WERI-Rb-1 (cell line): ENCODE data around the gene E2F4.

Source experiments
- DNase-seq: peaks from one replicate; pipeline ENCODE4 v3.0.0-alpha.2; 2020
- H3K27ac ChIP-seq: fragments of 250-450 bp; sonication (Bioruptor Pico); 2 replicates; pipeline ENCODE4 v1.5.1; 2020; ENCODE audit warnings: mild to moderate bottlenecking, moderate library complexity
- H3K27me3 ChIP-seq: fragments of 250-450 bp; sonication (Bioruptor Pico); 2 replicates; pipeline ENCODE4 v1.5.1; 2021; ENCODE audit warnings: mild to moderate bottlenecking, low read depth, moderate library complexity; ENCODE audit not compliant: insufficient read depth, severe bottlenecking
- H3K36me3 ChIP-seq: fragments of 250-450 bp; sonication (Bioruptor Pico); 2 replicates; pipeline ENCODE4 v1.5.1; 2020; ENCODE audit warnings: mild to moderate bottlenecking, moderate library complexity
- H3K4me3 ChIP-seq: 2 replicates; pipeline ENCODE4 v1.5.1; 2011; ENCODE audit warnings: low read depth, mild to moderate bottlenecking, control low read depth, low read length
- H3K9me3 ChIP-seq: fragments of 250-450 bp; sonication (Bioruptor Pico); 2 replicates; pipeline ENCODE4 v1.5.1; 2021; ENCODE audit warnings: mild to moderate bottlenecking, moderate library complexity; ENCODE audit not compliant: severe bottlenecking
- CTCF ChIP-seq: IDR thresholded peaks from 2 replicates; pipeline ENCODE4 v1.5.1; 2011; ENCODE audit warnings: low read depth, mild to moderate bottlenecking, control low read depth, inconsistent platforms, low read length

The E2F4 gene, protein sequence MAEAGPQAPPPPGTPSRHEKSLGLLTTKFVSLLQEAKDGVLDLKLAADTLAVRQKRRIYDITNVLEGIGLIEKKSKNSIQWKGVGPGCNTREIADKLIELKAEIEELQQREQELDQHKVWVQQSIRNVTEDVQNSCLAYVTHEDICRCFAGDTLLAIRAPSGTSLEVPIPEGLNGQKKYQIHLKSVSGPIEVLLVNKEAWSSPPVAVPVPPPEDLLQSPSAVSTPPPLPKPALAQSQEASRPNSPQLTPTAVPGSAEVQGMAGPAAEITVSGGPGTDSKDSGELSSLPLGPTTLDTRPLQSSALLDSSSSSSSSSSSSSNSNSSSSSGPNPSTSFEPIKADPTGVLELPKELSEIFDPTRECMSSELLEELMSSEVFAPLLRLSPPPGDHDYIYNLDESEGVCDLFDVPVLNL

GRCh38 chr16:67191995-67192681 lies at the start of gene E2F4:
E2F4 (plus strand) TSS chr16:67192155; CDS start chr16:67192228, 73 bp downstream.
- DNase-seq = peak; percentile 86
- Histone ChIP-seq H3K9me3 (no peaks in the 10 kb centered on the region), H3K27me3 (no peaks in the 10 kb centered on the region), H3K27ac (peak within 1 kb of the TSS; percentile 84), H3K4me3 (peak within 1 kb of the TSS; percentile 97), H3K36me3 (peaks cover 47% of the 10 kb centered on the region)
- TF ChIP-seq CTCF = no peak

GRCh38 chr16:67142342-67142741 lies 49.6 kb upstream of the E2F4 start:
- no peak for DNase-seq
- no peak for TF ChIP-seq CTCF
- Histone ChIP-seq H3K27ac (no peak overlapping the region), H3K27me3 (no peaks in the 10 kb centered on the region), H3K9me3 (no peaks in the 10 kb centered on the region), H3K4me3 (no peak overlapping the region), H3K36me3 (peaks cover 86% of the 10 kb centered on the region)

DNA sequence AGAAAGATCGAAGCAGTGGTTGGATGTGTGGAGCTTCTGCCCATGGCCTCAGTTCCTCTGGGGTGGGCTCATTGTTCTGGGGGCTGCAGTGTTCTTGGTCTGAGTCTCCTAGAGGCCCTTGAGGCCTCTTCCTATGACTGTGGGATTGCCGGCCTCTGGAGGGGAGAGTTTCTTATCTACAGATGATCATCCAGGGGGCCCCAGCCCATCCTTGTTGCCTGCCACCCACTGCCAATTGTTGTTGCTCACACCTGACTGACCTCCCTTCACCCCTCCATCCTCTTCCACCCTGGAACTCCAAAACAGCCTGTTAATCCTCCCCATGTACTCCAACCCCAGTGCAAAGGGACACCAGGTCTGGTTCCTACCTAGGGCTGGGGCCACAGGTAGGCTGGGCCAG lies 47.0 kb upstream of the E2F4 start:
- no peaks in the 10 kb centered on the region for H3K27me3 ChIP-seq
- TF ChIP-seq CTCF = no peak
- peaks cover 82% of the 10 kb centered on the region for H3K36me3 ChIP-seq
- no peak overlapping the region for H3K27ac ChIP-seq
- H3K9me3 ChIP-seq = no peaks in the 10 kb centered on the region
- no peak overlapping the region for H3K4me3 ChIP-seq
- DNase-seq = no peak

DNA sequence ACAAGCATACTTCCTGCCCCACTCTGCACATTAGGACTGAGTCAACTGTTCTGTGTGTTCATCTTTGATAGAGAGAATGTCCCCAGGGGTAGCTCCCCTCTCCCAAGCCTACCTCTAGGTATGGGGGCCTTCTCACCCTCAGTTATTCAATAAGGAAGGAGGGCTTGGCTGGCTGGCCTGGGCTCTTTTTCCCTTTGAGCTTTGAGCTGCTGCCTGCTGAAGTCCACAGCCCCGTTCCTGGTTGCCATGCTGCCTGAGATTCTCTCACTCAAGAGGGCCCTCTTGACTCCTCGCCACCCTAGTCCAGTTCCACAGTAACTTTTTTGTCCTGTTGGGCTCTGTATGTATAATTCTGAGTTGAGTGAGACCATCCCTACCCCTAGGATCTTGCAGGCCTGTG lies 46.2 kb upstream of the E2F4 start:
- Histone ChIP-seq H3K36me3 (peaks cover 74% of the 10 kb centered on the region), H3K27ac (no peak overlapping the region), H3K9me3 (no peaks in the 10 kb centered on the region), H3K4me3 (no peak overlapping the region), H3K27me3 (no peaks in the 10 kb centered on the region)
- TF ChIP-seq CTCF = no peak
- DNase-seq = no peak

DNA sequence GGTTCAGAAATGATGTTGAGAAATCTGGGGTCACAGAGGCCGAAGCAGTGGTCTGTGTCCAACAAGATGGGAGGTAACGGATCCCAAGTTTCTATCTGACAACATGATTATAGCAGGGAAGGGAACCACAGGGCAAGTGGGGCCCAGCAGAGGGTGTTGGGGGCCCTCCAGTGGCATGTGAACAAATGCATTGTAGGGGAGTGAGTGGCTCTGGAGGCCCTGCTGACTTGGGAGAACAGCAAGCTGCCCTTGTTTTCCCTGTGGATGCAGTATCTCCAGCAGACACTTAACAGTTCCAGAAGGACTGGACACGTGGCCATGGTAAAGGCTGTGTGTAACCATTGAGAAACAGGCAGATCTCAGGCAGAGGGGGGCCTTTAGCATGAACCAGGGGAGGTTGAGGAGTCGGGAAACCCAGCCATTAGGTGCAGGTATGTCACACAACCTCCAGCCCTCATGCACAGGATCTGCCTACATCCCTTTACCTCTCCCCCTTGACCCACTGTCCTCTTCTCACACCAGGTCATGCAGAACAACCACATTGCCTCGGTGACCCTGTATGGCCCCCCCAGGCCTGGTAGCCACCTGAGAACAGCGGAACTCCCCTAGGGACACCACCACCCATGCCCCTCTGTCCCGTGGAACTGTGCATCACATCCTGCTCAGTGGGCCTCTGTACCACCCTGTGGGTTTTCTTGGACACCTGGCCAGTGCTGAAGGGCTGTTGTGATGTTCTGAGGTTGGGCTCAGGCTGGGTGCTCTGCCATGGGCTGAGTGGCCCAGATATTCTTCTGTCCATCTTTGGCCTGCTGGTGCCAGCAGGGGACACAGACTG lies 45.2 kb upstream of the E2F4 start:
- peaks cover 64% of the 10 kb centered on the region for H3K36me3 ChIP-seq
- no peak overlapping the region for H3K27ac ChIP-seq
- TF ChIP-seq CTCF = peak; percentile 31; the same call in 1 of the 2 replicates
- H3K9me3 ChIP-seq = no peaks in the 10 kb centered on the region
- DNase-seq = no peak
- H3K4me3 ChIP-seq = no peak overlapping the region
- no peaks in the 10 kb centered on the region for H3K27me3 ChIP-seq
